Tibial artery (tissue), 4 donors: Measurements from ENCODE around the gene CALHM1.
"Not testable (repeated sequence)": the region's sequence is repeated elsewhere in the genome, so short reads cannot be mapped to it uniquely, and the experiment has no call there.

Experiments used
- DNase-seq, 2 donors: peaks; one replicate each; pipeline ENCODE4 v3.0.0-alpha.2; 2019
- H3K27ac ChIP-seq, 2 donors: fragments of 200-600 bp; sonication (generic) in 1 of 2; 1 replicate in 1 of 2; 2 replicates in 1 of 2; pipeline ENCODE4 v1.5.1; 2018 to 2019; ENCODE audit warnings: mild to moderate bottlenecking in 1 of 2
- H3K27me3 ChIP-seq, 2 donors: fragments of 200-600 bp; sonication (generic) in 1 of 2; one replicate each; pipeline versions ENCODE4 v1.5.1 to v1.6.0; 2016 to 2019
- H3K36me3 ChIP-seq, 3 donors: fragments of 200-600 bp; sonication (generic) in 2 of 3; one replicate each; pipeline ENCODE4 v1.5.1; 2016 to 2019; ENCODE audit warnings: mild to moderate bottlenecking in 2 of 3
- H3K4me1 ChIP-seq, 4 donors: fragments of 200-600 bp; sonication (generic) in 2 of 4; 1 replicate in 3 of 4; 2 replicates in 1 of 4; pipeline ENCODE4 v1.5.1; 2016 to 2019
- H3K4me3 ChIP-seq, 2 donors: fragments of 200-600 bp; sonication (generic) in 1 of 2; 1 replicate in 1 of 2; 2 replicates in 1 of 2; pipeline ENCODE4 v1.5.1; 2018 to 2019; ENCODE audit warnings: mild to moderate bottlenecking in 2 of 2
- H3K9me3 ChIP-seq, 3 donors: fragments of 200-600 bp; sonication (generic) in 1 of 3; one replicate each; pipeline ENCODE4 v1.5.1; 2016 to 2019
- intact Hi-C: fragments of 100-400 bp; cut with DNase I; formaldehyde crosslinking; loops from one replicate; pipeline ENCODE4 v1.15.0; 2023; ENCODE audit warnings: low total_unique reads
- TF ChIP-seq, protein P1 (sequence below), 2 experiments: fragments of 200-600 bp in 1 of 2; fragments of 450-650 bp in 1 of 2; IDR thresholded peaks; one replicate each; pipeline ENCODE4 v1.5.1; 2017 to 2019; ENCODE audit warnings: antibody characterized with exemption in 2 of 2, mild to moderate bottlenecking in 1 of 2, moderate library complexity in 1 of 2

CALHM1 gene

DNA sequence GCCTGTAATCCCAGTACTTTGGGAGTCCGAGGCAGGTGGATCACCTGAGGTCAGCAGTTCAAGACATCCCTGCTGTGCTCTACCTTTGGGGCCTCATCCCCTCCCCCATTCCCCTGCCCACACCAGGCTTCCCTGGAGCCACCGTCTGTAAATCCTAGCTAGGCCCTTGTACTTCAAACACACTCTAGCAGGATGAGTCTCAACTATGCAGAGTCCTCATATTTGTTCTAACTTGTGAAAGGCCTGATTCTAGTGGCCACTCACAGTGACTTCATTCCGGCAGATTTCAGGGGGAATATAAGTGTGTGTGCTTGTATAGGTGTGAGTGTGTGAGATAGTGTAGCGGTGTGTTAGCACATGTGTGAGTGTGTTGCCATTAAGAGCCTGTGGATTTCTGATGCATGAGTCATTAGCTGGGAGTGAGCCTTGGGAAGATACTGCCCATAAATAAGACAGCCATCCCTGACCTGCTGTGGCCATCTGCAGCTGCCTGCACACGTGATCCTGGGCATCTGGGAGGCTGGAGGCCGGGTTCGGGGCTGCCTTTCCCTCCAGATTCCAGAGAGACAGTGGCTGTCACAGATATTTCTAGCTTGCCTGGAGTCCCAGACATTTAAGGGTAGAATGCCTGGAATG, 33.1 kb upstream of the CALHM1 start:
- intact Hi-C loops = no loop called here
- H3K27ac ChIP-seq = no peak overlapping the region
- H3K27me3 ChIP-seq = peaks cover 0 to 47% of the 10 kb centered on the region in 2 donors
- TF ChIP-seq, protein P1, sequence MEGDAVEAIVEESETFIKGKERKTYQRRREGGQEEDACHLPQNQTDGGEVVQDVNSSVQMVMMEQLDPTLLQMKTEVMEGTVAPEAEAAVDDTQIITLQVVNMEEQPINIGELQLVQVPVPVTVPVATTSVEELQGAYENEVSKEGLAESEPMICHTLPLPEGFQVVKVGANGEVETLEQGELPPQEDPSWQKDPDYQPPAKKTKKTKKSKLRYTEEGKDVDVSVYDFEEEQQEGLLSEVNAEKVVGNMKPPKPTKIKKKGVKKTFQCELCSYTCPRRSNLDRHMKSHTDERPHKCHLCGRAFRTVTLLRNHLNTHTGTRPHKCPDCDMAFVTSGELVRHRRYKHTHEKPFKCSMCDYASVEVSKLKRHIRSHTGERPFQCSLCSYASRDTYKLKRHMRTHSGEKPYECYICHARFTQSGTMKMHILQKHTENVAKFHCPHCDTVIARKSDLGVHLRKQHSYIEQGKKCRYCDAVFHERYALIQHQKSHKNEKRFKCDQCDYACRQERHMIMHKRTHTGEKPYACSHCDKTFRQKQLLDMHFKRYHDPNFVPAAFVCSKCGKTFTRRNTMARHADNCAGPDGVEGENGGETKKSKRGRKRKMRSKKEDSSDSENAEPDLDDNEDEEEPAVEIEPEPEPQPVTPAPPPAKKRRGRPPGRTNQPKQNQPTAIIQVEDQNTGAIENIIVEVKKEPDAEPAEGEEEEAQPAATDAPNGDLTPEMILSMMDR (IDR thresholded peaks at IDR 0.05) = no peak
- no peaks in the 10 kb centered on the region for H3K9me3 ChIP-seq
- no peak for DNase-seq
- no peaks in the 10 kb centered on the region for H3K36me3 ChIP-seq
- H3K4me3 ChIP-seq = no peak overlapping the region
- peaks cover 0 to 17% (median 15%) of the 10 kb centered on the region in 4 donors for H3K4me1 ChIP-seq

DNA sequence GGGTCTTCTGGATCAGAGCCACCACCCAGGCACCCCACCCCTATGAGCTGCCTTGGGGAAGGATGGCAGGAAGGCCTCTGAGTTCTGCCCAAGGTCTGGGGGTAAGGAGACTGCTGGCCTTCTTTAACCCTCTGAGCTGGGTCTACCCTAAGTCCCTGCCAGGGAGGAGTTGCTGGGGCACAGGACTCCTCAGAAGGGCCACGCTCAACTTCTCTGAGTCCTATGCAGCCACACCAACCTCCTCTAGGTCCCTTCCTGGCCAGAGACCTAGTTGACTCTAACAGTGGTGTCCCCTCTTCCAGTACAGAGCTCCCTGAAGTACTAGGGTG, 32.2 kb upstream of the CALHM1 start:
- intact Hi-C loops = no loop called here
- Histone ChIP-seq H3K36me3 (no peaks in the 10 kb centered on the region), H3K9me3 (no peaks in the 10 kb centered on the region), H3K4me1 (peaks cover 0 to 17% (median 15%) of the 10 kb centered on the region in 4 donors), H3K4me3 (no peak overlapping the region), H3K27ac (no peak overlapping the region), H3K27me3 (peaks cover 0 to 45% of the 10 kb centered on the region in 2 donors)
- TF ChIP-seq, protein P1 (IDR thresholded peaks at IDR 0.05) = no peak
- DNase-seq = no peak

DNA sequence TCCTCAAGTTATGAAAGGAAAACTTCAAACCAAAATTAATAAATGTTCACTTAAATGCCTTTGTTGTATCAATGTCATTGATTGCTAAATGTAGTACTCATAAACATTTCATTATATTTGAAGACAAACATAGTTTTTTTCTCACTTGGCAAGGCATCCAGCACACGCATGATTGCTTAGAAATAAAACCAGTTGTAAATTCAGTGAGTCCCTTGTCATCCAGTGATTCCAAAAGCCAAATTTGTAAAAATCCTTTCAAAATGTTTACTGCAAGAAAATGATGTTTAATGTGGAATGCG, 28.7 kb upstream of the CALHM1 start:
- DNase-seq = no peak
- Histone ChIP-seq H3K36me3 (no peaks in the 10 kb centered on the region), H3K27ac (no peak overlapping the region), H3K9me3 (no peaks in the 10 kb centered on the region), H3K4me3 (no peak overlapping the region), H3K27me3 (peaks cover 0 to 13% of the 10 kb centered on the region in 2 donors), H3K4me1 (no peaks in the 10 kb centered on the region)
- intact Hi-C loops = no loop called here
- TF ChIP-seq, protein P1 (IDR thresholded peaks at IDR 0.05) = no peak

DNA sequence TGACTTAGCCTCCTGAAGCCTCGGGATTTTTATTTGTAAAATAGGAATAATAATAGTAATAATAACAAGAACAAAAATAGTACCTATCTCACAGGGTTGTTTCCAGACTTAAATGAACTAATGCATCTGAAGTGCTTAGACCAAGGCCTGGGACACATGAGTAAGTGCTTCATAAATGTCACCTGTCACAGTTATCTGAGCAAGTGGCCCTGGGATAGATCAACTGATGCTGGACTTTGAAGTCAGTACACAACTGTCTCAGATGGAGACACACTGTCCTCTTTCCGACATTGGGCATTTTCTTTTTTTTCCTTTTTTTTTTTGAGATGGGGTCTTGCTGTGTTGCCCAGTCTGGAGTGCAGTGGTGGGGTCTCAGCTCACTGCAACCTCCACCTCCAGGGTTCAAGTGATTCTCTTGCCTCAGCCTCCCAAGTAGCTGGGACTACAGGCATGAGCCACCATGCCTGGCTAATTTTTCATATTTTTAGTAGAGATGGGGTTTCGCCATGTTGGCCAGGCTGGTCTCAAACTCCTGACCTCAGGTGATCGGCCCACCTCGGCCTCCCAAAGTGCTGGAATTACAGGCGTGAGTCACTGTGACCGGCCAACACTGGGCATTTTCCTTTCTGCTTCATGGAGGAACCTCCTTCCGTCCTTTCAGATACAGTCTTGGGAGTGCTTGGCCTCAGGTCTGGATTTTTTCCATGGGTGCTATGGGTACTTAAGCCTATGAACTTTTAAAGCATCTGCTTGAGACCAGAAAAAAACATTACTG, 28.1 kb upstream of the CALHM1 start:
- H3K27me3 ChIP-seq = peaks cover 0 to 13% of the 10 kb centered on the region in 2 donors
- H3K36me3 ChIP-seq, DNase-seq, H3K27ac ChIP-seq, H3K4me1 ChIP-seq, intact Hi-C loops, H3K9me3 ChIP-seq, H3K4me3 ChIP-seq: not testable (repeated sequence)

DNA sequence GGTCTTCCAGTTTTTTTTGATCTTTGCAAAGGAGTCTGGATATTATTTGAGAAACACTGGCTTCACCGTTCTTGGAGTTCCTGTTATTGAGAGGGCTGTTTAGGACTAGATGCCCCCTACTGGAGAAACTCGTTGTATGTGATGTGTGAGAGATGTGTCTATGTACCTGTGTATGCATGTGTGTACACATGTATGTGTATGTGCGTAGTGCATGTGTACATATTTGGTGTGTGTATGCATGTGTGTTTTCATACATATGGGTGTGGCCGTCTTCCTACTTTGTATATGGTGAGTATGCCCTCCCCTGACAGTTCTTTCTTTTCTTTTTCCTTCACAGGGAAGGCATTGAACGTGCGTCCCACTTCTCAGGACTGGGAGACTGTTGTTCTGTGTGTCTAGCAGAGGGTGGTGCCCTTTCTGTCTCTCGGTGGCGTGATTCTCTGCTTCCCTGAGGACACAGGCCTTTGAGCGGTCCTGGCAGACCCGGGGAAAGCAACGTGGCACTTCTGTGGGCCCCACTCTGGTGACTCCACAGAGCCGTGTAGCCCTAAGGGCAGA, 23.4 kb upstream of the CALHM1 start:
- Histone ChIP-seq H3K9me3 (no peaks in the 10 kb centered on the region), H3K36me3 (no peaks in the 10 kb centered on the region), H3K27me3 (peaks cover 0 to 4% of the 10 kb centered on the region in 2 donors), H3K4me3 (no peak overlapping the region), H3K27ac (no peak overlapping the region), H3K4me1 (peaks cover 0 to 6% (median 0%) of the 10 kb centered on the region in 4 donors)
- TF ChIP-seq, protein P1 (IDR thresholded peaks at IDR 0.05) = peak; percentile 67 to 80
- peak in 1 of 2 donors; percentile 38 for DNase-seq
- intact Hi-C loops = no loop called here

DNA sequence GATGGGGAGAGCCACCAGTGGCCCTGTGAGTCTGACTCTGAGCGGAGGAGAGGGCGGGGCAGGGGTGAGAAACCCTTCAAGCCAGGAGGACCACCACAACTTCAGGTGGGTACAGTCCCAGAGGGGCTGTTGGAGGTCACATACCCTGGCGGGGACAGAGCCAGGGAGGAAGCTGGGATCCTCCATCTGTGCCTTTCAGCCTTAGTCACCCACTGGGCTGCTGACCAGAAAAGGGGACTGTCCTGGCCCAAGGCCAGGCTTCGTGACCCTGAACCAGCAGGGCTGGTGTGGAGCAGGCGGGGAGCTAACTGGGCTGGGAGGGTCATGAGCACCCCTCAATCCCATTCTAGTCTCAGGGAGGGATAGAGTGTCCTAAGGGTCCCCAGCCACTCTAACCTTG, 21.8 kb upstream of the CALHM1 start:
- Histone ChIP-seq H3K4me3 (no peak overlapping the region), H3K4me1 (peaks cover 0 to 6% (median 0%) of the 10 kb centered on the region in 4 donors), H3K27me3 (peaks cover 0 to 6% of the 10 kb centered on the region in 2 donors), H3K36me3 (no peaks in the 10 kb centered on the region), H3K9me3 (no peaks in the 10 kb centered on the region), H3K27ac (no peak overlapping the region)
- no peak for DNase-seq
- TF ChIP-seq, protein P1 (IDR thresholded peaks at IDR 0.05) = no peak
- intact Hi-C loops = no loop called here
